ENCODE results near the gene GUCY2C. TPM values are rescaled to one million over a fixed set of nuclear protein-coding genes. Genes with fewer than 3 reads are reported as not detected.

Gene GUCY2C
- total and polyA plus RNA-seq, 2 donors (not counting 3 experiments of a cell fraction or from before 2014, with no cell fraction given), result not detected

DNA sequence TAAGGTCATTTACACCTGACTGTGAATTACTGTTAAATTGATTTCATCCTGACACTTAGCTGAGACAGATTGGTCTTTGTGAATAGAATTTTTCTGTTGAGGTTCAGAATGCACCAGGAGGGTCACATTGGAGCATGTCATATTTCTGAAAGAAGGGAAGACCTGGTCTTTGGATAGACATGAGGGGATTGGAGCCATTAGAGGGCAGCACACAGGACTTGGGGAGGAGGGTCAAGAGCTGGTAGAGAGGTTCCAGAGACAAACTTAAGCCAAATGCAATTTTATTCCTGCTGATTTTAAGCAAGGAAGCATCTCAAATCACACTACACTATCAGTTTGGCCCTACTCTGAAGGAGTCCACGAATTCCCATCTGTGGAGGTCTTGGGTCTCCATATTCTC lies 41.1 kb downstream of the GUCY2C start:
- BruUV-seq (replicated peaks), result no TSS peak
- POLR2A ChIA-PET, result no interaction called here
- Histone ChIP-seq H4K20me1 (replicated peaks; ENCODE audit: control insufficient read depth, extremely low read depth, insufficient read depth, low read length) (no peaks in the 10 kb centered on the region), H3K4me1 (ENCODE audit: control insufficient read depth, extremely low read depth, insufficient read depth, low read length) (no peaks in the 10 kb centered on the region), H3K27me3 (ENCODE audit: control insufficient read depth in 2 of 2, insufficient read depth in 2 of 2, low read length in 2 of 2) (no peaks in the 10 kb centered on the region), H3K4me3 (replicated peaks in 1 of 3; ENCODE audit: insufficient read depth in 1 of 3, low read depth in 1 of 3, low read length in 3 of 3) (no peak overlapping the region), H3K79me2 (ENCODE audit: control insufficient read depth, insufficient read depth, low read length) (no peaks in the 10 kb centered on the region), H3K27ac (ENCODE audit: insufficient read depth, low read depth, low read length) (no peak overlapping the region), H3K9me1 (replicated peaks; ENCODE audit: control insufficient read depth, extremely low read depth, insufficient read depth, low read length) (no peaks in the 10 kb centered on the region), H3K4me2 (ENCODE audit: insufficient read depth, low read length) (no peak overlapping the region), H2AFZ (ENCODE audit: low read depth, low read length) (no peak overlapping the region), H3K9ac (replicated peaks; ENCODE audit: extremely low read depth, insufficient read depth, low read length) (no peak overlapping the region), H3K9me3 (replicated peaks; ENCODE audit: control insufficient read depth, insufficient read depth, low read length) (no peaks in the 10 kb centered on the region), H3K36me3 (ENCODE audit: control insufficient read depth in 2 of 2, extremely low read depth in 1 of 2, insufficient read depth in 2 of 2, low read length in 2 of 2) (no peaks in the 10 kb centered on the region)
- no peak for DNase-seq (ENCODE audit: low read depth, low spot score)
- FAIRE-seq, result no peak
- TF ChIP-seq, protein P1, sequence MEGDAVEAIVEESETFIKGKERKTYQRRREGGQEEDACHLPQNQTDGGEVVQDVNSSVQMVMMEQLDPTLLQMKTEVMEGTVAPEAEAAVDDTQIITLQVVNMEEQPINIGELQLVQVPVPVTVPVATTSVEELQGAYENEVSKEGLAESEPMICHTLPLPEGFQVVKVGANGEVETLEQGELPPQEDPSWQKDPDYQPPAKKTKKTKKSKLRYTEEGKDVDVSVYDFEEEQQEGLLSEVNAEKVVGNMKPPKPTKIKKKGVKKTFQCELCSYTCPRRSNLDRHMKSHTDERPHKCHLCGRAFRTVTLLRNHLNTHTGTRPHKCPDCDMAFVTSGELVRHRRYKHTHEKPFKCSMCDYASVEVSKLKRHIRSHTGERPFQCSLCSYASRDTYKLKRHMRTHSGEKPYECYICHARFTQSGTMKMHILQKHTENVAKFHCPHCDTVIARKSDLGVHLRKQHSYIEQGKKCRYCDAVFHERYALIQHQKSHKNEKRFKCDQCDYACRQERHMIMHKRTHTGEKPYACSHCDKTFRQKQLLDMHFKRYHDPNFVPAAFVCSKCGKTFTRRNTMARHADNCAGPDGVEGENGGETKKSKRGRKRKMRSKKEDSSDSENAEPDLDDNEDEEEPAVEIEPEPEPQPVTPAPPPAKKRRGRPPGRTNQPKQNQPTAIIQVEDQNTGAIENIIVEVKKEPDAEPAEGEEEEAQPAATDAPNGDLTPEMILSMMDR (IDR thresholded peaks at IDR 0.05; ENCODE audit: extremely low read depth in 1 of 2, insufficient read depth in 1 of 2, low read depth in 1 of 2, low read length in 2 of 2), result no peak
- TF ChIP-seq POLR2A (IDR thresholded peaks at IDR 0.05; ENCODE audit: low read depth, low read length), result no peak
- no peak for TF ChIP-seq MYC (IDR thresholded peaks at IDR 0.05; ENCODE audit: low read depth, low read length)
- no peak for TF ChIP-seq EZH2 (IDR thresholded peaks at IDR 0.05; ENCODE audit: borderline replicate concordance, low read depth, low read length, severe bottlenecking)
- TF ChIP-seq POLR2AphosphoS5 (IDR thresholded peaks at IDR 0.05; ENCODE audit: insufficient read depth, low read depth, low read length), result no peak
- TF ChIP-seq, protein P2, sequence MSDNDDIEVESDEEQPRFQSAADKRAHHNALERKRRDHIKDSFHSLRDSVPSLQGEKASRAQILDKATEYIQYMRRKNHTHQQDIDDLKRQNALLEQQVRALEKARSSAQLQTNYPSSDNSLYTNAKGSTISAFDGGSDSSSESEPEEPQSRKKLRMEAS (IDR thresholded peaks at IDR 0.05; ENCODE audit: insufficient read depth, insufficient read length), result no peak
- no peak for TF ChIP-seq JUN (IDR thresholded peaks at IDR 0.05; ENCODE audit: borderline replicate concordance, insufficient read depth, insufficient read length, low read depth)
- no peak for TF ChIP-seq FOS (IDR thresholded peaks at IDR 0.05; ENCODE audit: borderline replicate concordance, insufficient read depth, low read length)
- TF ChIP-seq GATA2 (IDR thresholded peaks at IDR 0.05; ENCODE audit: insufficient read depth, insufficient read length, low read depth, low read length), result no peak
- CTCF ChIA-PET, result interaction anchor here (0.9 to 1.4 kb wide), 2 partner anchors 9 to 417 kb away, joined by 3 to 4 read pairs; no protein-coding TSS in a partner anchor
- intact Hi-C loops (cut with micrococcal nuclease), result no loop called here
- dilution Hi-C loops (cut with MboI; ENCODE audit: extremely low pct_ligation_motif_present, low sequenced_read_pairs), result no loop called here

All from endothelial cell of umbilical vein (primary cell).